ENCODE data around the gene CCN2. TPM values are rescaled to one million over a fixed set of nuclear protein-coding genes. Genes with fewer than 3 reads are reported as not detected.
A peak's percentile ranks its signal among the peaks of the same experiment; 100 is the strongest.

CCN2 gene
- total RNA-seq, 1 donor from 2014 or later: 24.2 TPM

DNA sequence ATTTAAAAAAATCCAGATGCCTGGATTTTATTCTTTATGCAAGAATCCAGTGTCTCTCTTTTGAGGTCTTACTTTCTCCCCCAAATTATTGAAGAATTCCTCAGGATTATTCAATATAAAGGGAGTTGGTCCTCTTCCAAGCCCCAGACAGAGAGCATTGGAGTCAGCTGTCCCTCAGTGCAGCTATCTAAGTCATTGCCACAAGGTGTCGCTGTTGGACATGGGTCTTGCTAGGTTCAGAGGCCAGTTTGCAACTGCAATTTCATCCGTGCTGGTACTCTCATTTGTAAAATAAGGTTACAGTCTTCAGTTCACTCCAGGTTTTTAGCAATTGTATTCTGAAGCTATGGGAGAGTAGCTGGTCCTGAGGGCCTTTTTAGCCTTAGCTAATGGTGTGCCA lies 27.8 kb downstream of the CCN2 start:
- Mint-ChIP-seq H3K4me3 (no peak overlapping the region), H3K27me3 (ENCODE audit: low read depth) (no peaks in the 10 kb centered on the region), H3K27ac (ENCODE audit: unreplicated experiment) (no peak overlapping the region), H3K4me1 (no peaks in the 10 kb centered on the region), H3K36me3 (ENCODE audit: low read depth) (peaks cover 5% of the 10 kb centered on the region), H3K9me3 (peaks cover 12% of the 10 kb centered on the region)
- TF ChIP-seq, protein P1, sequence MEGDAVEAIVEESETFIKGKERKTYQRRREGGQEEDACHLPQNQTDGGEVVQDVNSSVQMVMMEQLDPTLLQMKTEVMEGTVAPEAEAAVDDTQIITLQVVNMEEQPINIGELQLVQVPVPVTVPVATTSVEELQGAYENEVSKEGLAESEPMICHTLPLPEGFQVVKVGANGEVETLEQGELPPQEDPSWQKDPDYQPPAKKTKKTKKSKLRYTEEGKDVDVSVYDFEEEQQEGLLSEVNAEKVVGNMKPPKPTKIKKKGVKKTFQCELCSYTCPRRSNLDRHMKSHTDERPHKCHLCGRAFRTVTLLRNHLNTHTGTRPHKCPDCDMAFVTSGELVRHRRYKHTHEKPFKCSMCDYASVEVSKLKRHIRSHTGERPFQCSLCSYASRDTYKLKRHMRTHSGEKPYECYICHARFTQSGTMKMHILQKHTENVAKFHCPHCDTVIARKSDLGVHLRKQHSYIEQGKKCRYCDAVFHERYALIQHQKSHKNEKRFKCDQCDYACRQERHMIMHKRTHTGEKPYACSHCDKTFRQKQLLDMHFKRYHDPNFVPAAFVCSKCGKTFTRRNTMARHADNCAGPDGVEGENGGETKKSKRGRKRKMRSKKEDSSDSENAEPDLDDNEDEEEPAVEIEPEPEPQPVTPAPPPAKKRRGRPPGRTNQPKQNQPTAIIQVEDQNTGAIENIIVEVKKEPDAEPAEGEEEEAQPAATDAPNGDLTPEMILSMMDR (conservative IDR thresholded peaks at IDR 0.05): peak; percentile 83
- peak; percentile 59 for DNase-seq (ENCODE audit: low read depth, low spot score)

DNA sequence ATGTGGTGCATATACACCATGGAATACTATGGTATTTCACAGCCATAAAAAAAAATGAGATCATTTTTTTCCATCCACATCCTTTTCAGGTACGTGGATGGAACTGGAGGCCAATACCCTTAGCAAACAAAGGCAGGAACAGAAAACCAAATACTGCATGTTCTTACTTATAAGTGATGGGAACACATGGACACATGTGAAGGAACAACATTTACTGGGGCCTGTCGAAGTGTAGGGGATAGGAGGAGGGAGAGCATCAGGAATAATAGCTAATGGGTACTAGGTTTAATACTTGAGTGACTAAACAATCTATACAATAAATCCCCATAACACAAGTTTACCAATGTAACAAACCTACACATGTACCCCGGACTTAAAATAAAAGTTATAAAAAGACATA lies 30.5 kb downstream of the CCN2 start:
- H3K4me1 Mint-ChIP-seq: peaks cover 3% of the 10 kb centered on the region
- H3K27me3 Mint-ChIP-seq (ENCODE audit: low read depth): no peaks in the 10 kb centered on the region
- TF ChIP-seq, protein P1 (conservative IDR thresholded peaks at IDR 0.05): no peak
- H3K9me3 Mint-ChIP-seq: peaks cover 12% of the 10 kb centered on the region
- no peak overlapping the region for H3K27ac Mint-ChIP-seq (ENCODE audit: unreplicated experiment)
- H3K36me3 Mint-ChIP-seq (ENCODE audit: low read depth): peaks cover 5% of the 10 kb centered on the region
- no peak for DNase-seq (ENCODE audit: low read depth, low spot score)
- no peak overlapping the region for H3K4me3 Mint-ChIP-seq

DNA sequence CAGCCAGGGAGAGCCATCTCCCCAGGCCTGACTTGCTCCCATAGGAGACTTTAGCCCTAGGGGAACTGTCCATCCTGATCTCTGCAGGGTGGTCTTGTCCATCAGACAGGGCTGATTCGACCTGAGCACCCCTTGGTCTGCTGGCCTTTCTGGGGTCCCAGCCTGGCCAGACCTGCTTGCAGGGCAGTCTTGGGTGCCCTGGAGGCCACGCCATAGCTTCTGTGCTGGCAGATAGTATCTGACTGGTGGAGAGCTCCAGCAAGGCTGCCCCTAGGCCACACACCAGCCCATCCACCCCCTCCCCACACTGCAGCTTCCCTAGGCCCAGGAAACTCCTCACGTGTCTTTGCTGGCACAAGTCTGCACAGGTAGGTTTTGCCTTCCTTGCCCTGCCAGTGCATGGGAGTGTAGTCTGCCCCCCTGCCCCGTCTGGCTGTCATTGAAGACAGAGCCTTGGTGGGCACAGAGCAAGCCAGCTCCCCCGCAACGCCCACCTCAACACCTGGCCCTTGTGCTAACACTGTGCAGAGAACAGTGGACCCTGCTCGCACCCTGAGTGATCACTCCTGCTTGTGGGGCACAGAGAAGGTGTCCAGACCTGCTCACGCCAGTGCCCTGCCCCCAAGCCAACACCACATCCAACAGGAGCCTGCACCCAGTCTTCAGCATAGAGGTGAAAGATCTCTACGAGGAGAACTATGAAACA lies 32.4 kb downstream of the CCN2 start:
- H3K4me3 Mint-ChIP-seq: no peak overlapping the region
- no peak for DNase-seq (ENCODE audit: low read depth, low spot score)
- no peaks in the 10 kb centered on the region for H3K27me3 Mint-ChIP-seq (ENCODE audit: low read depth)
- H3K9me3 Mint-ChIP-seq: peaks cover 12% of the 10 kb centered on the region
- H3K4me1 Mint-ChIP-seq: peaks cover 8% of the 10 kb centered on the region
- peaks cover 5% of the 10 kb centered on the region for H3K36me3 Mint-ChIP-seq (ENCODE audit: low read depth)
- no peak overlapping the region for H3K27ac Mint-ChIP-seq (ENCODE audit: unreplicated experiment)
- TF ChIP-seq, protein P1 (conservative IDR thresholded peaks at IDR 0.05): no peak

DNA sequence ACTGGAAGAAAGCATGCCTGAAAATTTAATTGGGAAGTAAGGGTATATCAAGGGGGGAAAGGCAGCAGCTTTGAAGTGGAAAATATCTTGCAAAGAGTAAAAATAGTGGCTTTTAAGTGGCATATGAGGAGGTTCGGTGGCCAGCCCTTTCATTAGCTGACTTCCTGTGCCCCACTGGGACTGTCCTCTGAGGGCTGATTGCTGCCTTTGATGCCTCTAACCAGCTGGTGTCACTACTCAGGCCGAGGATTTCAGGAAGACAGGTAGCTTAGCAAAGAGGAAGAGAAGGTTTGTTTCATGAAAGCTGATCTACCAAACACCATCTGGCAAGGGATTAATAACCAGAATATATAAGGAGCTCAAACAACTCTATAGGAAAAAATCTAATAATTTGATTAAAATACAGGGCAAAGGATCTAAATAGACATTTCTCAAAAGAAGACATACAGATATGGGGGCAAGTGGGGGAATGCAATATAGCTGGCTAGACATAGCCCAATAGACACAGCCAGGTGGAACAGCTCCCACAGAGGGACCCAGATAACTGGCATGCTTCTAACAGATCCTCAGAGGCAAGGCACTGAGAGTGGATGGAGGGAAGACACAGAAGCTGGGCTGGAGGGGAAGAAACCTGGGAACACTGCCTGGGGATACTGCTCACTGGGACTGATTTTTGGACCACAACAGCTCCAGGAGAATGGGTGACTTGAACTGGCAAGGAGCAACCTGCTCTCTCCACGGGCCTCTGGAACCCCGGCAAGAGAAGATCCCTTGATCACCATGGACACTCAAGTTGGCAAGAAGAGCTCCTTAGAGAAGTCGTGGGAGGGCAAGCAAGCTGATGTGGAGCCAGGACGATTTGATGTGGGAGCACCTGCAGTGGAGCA lies 33.2 kb downstream of the CCN2 start:
- Mint-ChIP-seq H3K4me1 (peaks cover 8% of the 10 kb centered on the region), H3K27ac (ENCODE audit: unreplicated experiment) (no peak overlapping the region), H3K36me3 (ENCODE audit: low read depth) (peaks cover 5% of the 10 kb centered on the region), H3K27me3 (ENCODE audit: low read depth) (no peaks in the 10 kb centered on the region), H3K9me3 (peaks cover 10% of the 10 kb centered on the region), H3K4me3 (no peak overlapping the region)
- DNase-seq (ENCODE audit: low read depth, low spot score): no peak
- TF ChIP-seq, protein P1 (conservative IDR thresholded peaks at IDR 0.05): no peak

DNA sequence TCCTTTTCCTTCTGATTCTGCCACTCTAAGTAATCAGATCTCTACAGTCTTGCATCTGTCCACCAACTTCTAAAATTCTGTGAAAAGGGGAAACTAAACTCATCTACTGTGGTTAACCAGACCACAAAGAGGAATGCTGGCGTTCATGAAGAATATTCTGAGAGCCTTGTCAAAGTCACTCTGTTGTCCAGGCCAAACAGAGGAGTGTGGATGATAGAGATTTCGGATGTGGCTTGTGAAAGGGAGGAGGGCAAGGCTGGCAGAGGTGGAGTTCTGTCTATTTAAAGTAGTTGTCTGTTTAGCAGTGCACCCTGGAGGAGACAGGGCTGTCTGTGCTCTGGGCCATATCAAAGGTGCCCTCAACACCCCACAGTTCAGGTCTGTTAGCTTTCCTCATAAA lies 33.9 kb downstream of the CCN2 start:
- H3K4me3 Mint-ChIP-seq: no peak overlapping the region
- H3K27ac Mint-ChIP-seq (ENCODE audit: unreplicated experiment): no peak overlapping the region
- no peaks in the 10 kb centered on the region for H3K27me3 Mint-ChIP-seq (ENCODE audit: low read depth)
- H3K9me3 Mint-ChIP-seq: peaks cover 10% of the 10 kb centered on the region
- H3K36me3 Mint-ChIP-seq (ENCODE audit: low read depth): peaks cover 5% of the 10 kb centered on the region
- no peak for DNase-seq (ENCODE audit: low read depth, low spot score)
- peaks cover 8% of the 10 kb centered on the region for H3K4me1 Mint-ChIP-seq
- TF ChIP-seq, protein P1 (conservative IDR thresholded peaks at IDR 0.05): no peak

Measured in neural crest cell (in vitro differentiated cells).